K562 (cell line): Measurements from ENCODE around the gene NEU1. TPM values are rescaled to one million over a fixed set of nuclear protein-coding genes. Genes with fewer than 3 reads are reported as not detected.

ENCODE experiments used
- BRD4 ChIP-seq: fragments of 200-600 bp; sonication (generic); IDR thresholded peaks from 2 replicates; pipeline ENCODE4 v1.6.1; 2017; ENCODE audit warnings: inconsistent platforms
- CREB5 ChIP-seq: fragments of 250-450 bp; sonication (Bioruptor Pico); IDR thresholded peaks from 2 replicates; pipeline ENCODE4 v1.5.0; 2020; ENCODE audit warnings: mild to moderate bottlenecking
- GMEB1 ChIP-seq: fragments of 250-450 bp; sonication (Bioruptor Pico); IDR thresholded peaks from 2 replicates; pipeline ENCODE4 v1.4.0; 2020; ENCODE audit warnings: mild to moderate bottlenecking
- HINFP ChIP-seq: fragments of 450-650 bp; conservative IDR thresholded peaks from 2 replicates; pipeline ENCODE4 v1.6.1; 2016; ENCODE audit warnings: missing genetic modification characterization, low read depth, mild to moderate bottlenecking, control low read depth, missing compliant biosample characterization
- MITF ChIP-seq: IDR thresholded peaks from 2 replicates; pipeline ENCODE4 v1.6.1; 2014; ENCODE audit warnings: antibody characterized with exemption
- NCOA1 ChIP-seq: fragments of 450-650 bp; IDR thresholded peaks from 2 replicates; pipeline ENCODE4 v1.6.1; 2016; ENCODE audit warnings: low read depth
- SMAD2 ChIP-seq: fragments of 150-350 bp; IDR thresholded peaks from 2 replicates; pipeline ENCODE4 v1.6.1; 2014; ENCODE audit warnings: low read depth, mild to moderate bottlenecking, low read length
- SP2 ChIP-seq: IDR thresholded peaks from 2 replicates; pipeline ENCODE4 v1.6.1; 2011; ENCODE audit warnings: mild to moderate bottlenecking, low read depth, low read length, moderate library complexity; ENCODE audit not compliant: poor library complexity, severe bottlenecking; ENCODE audit errors: extremely low read depth
- SRF ChIP-seq, 2 experiments: fragments of 250-450, 450-650 bp in 1 of 2; sonication (Bioruptor Pico) in 1 of 2; sonication (generic) in 1 of 2; formaldehyde crosslinking; IDR thresholded peaks; 2 replicates each; pipeline versions ENCODE4 v1.5.0 to v1.5.1; 2020 to 2022; ENCODE audit warnings: mild to moderate bottlenecking in 1 of 2, missing genetic modification reagents in 1 of 2
- ZBTB43 ChIP-seq: sonication (generic); formaldehyde crosslinking; IDR thresholded peaks from 2 replicates; pipeline ENCODE4 v1.8.0; 2023; ENCODE audit warnings: mild to moderate bottlenecking, missing genetic modification reagents
- ZNF184 ChIP-seq: sonication (generic); formaldehyde crosslinking; IDR thresholded peaks from 2 replicates; pipeline ENCODE4 v1.5.0; 2020; ENCODE audit warnings: missing genetic modification reagents
- ZNF830 ChIP-seq: fragments of 250-450 bp; sonication (Bioruptor Pico); IDR thresholded peaks from 2 replicates; pipeline ENCODE4 v1.5.0; 2021; ENCODE audit warnings: mild to moderate bottlenecking
- polyA plus RNA-seq, 8 experiments: library from polyadenylated mRNA; depleted of rRNA in 4 of 8; stranded (reverse) in 5 of 8; unstranded in 3 of 8; fragments of >200 nt; fragmentation: Nextera tagmentation in 2 of 8; fragmentation: Illumina TruSeq in 1 of 8; extraction: Ambion mirVana in 2 of 8; extraction: Trizol in 1 of 8; gene quantifications; 2 replicates each; pipeline versions ENCODE4 v1.2.1 to v1.2.3, GENCODE V29; 2011 to 2014; ENCODE audit warnings: inconsistent platforms in 1 of 8, missing spikeins in 1 of 8
- total RNA-seq, 7 experiments: library from RNA; depleted of rRNA in 6 of 7; stranded (reverse); fragments of >200 nt in 6 of 7; fragmentation: Illumina TruSeq in 2 of 7; extraction: Trizol in 2 of 7; gene quantifications; 2 replicates each; pipeline versions ENCODE4 v1.2.1 to v1.2.3, GENCODE V29; 2011 to 2021; ENCODE audit warnings: low replicate concordance in 1 of 7

The NEU1 gene
- total and polyA plus RNA-seq, 9 of the 15 experiments (the other 6 are each of a cell fraction or from before 2014, with no cell fraction given), result 14.8 to 67.8 (median 51.0) TPM

GRCh38 chr6:31837369-31838113, 25.1 kb downstream of the NEU1 start (continued):
- no peak for TF ChIP-seq BRD4
- no peak for TF ChIP-seq CREB5 (CRISPR knock-in tag)
- no peak for TF ChIP-seq ZNF184 (CRISPR knock-in tag)
- TF ChIP-seq SRF (CRISPR knock-in tag; IDR thresholded peaks at IDR 0.05), result no peak
- TF ChIP-seq ZNF830, result no peak
- no peak for TF ChIP-seq MITF
- TF ChIP-seq SMAD2, result no peak
- no peak for TF ChIP-seq SP2
- TF ChIP-seq NCOA1, result no peak
- TF ChIP-seq GMEB1 (CRISPR knock-in tag), result no peak
- no peak for TF ChIP-seq HINFP (tag)
- 0 out of 2 replicates have a peak, but pooled peaks have one; percentile 9 for TF ChIP-seq ZBTB43
